Ovary (tissue), 3 donors: ENCODE results near the gene SCRG1.

Experiments used
- CTCF ChIP-seq, 3 donors: fragments of 450-650 bp in 2 of 3; fragments of 200-600 bp in 1 of 3; IDR thresholded peaks; one replicate each; pipeline versions ENCODE4 v1.5.1 to v1.8.0; 2016 to 2022; ENCODE audit warnings: antibody characterized with exemption in 3 of 3, mild to moderate bottlenecking in 1 of 3
- EP300 ChIP-seq: sonication (generic); formaldehyde crosslinking; IDR thresholded peaks from one replicate; pipeline ENCODE4 v1.6.1; 2017; ENCODE audit warnings: antibody characterized with exemption
- POLR2A ChIP-seq: fragments of 450-650 bp; IDR thresholded peaks from one replicate; pipeline ENCODE4 v1.6.1; 2017; ENCODE audit warnings: antibody characterized with exemption, mild to moderate bottlenecking, moderate library complexity
- donor health status: DM: no; HTN: no; CAD: no.

GRCh38 chr4:173404296-173404865 lies 5.5 kb upstream of the SCRG1 start:
- TF ChIP-seq CTCF (IDR thresholded peaks at IDR 0.05) (no peak), POLR2A (no peak), EP300 (no peak)
